Measurements from ENCODE around the gene GAS2. TPM values are rescaled to one million over a fixed set of nuclear protein-coding genes. Genes with fewer than 3 reads are reported as not detected.

GAS2 gene
- total RNA-seq, 4 donors from 2014 or later, result 0.77 to 21.5 (median 5.1) TPM; not detected in 1

- TF ChIP-seq POLR2A (IDR thresholded peaks at IDR 0.05), result no peak
- no peak for TF ChIP-seq CTCF (IDR thresholded peaks at IDR 0.05)
- H3K36me3 ChIP-seq, result no peaks in the 10 kb centered on the region
- no peak overlapping the region for H3K27ac ChIP-seq
Measured at GRCh38 chr11:22674470-22675439, 8.3 kb downstream of the GAS2 start.

GRCh38 chr11:22677153-22677903, 10.9 kb downstream of the GAS2 start:
- no peak for DNase-seq
- TF ChIP-seq POLR2A (IDR thresholded peaks at IDR 0.05) (no peak), CTCF (IDR thresholded peaks at IDR 0.05) (no peak)
- H3K4me1 ChIP-seq, result no peaks in the 10 kb centered on the region
- H3K27me3 ChIP-seq, result no peaks in the 10 kb centered on the region
- no peak overlapping the region for H3K27ac ChIP-seq
- no peaks in the 10 kb centered on the region for H3K9me3 ChIP-seq
- no peaks in the 10 kb centered on the region for H3K36me3 ChIP-seq
- intact Hi-C loops (cut with DNase I; ENCODE audit: low total_unique reads), result no loop called here
- H3K4me3 ChIP-seq, result no peak overlapping the region

More at GRCh38 chr11:22674470-22675439, 8.3 kb downstream of the GAS2 start:
- no peak for DNase-seq
- Histone ChIP-seq H3K27me3 (no peaks in the 10 kb centered on the region), H3K4me3 (no peak overlapping the region), H3K4me1 (no peaks in the 10 kb centered on the region), H3K9me3 (no peaks in the 10 kb centered on the region)
- intact Hi-C loops (cut with DNase I; ENCODE audit: low total_unique reads), result no loop called here

GRCh38 chr11:22680628-22681027, 14.2 kb downstream of the GAS2 start:
- Histone ChIP-seq H3K36me3 (no peaks in the 10 kb centered on the region), H3K27ac (no peak overlapping the region), H3K9me3 (no peaks in the 10 kb centered on the region), H3K4me1 (no peaks in the 10 kb centered on the region), H3K27me3 (no peaks in the 10 kb centered on the region), H3K4me3 (no peak overlapping the region)
- no peak for DNase-seq
- intact Hi-C loops (cut with DNase I; ENCODE audit: low total_unique reads), result no loop called here
- TF ChIP-seq POLR2A (IDR thresholded peaks at IDR 0.05) (no peak), CTCF (IDR thresholded peaks at IDR 0.05) (no peak)

- H3K36me3 ChIP-seq, result no peaks in the 10 kb centered on the region
- intact Hi-C loops (cut with DNase I; ENCODE audit: low total_unique reads), result no loop called here
- H3K9me3 ChIP-seq, result no peaks in the 10 kb centered on the region
- DNase-seq, result no peak
- TF ChIP-seq CTCF (IDR thresholded peaks at IDR 0.05), result no peak
- no peak for TF ChIP-seq POLR2A (IDR thresholded peaks at IDR 0.05)
- no peak overlapping the region for H3K4me3 ChIP-seq
- no peaks in the 10 kb centered on the region for H3K4me1 ChIP-seq
- no peaks in the 10 kb centered on the region for H3K27me3 ChIP-seq
- H3K27ac ChIP-seq, result no peak overlapping the region
Measured at GRCh38 chr11:22681281-22681812, 14.9 kb downstream of the GAS2 start.

Measured in uterus (tissue), 4 donors.